Tibial artery (tissue), 4 donors: ENCODE measurements around the gene CALCOCO2.
A peak's percentile ranks its signal among the peaks of the same experiment; 100 is the strongest.

Experiments used
- DNase-seq, 2 donors: peaks; one replicate each; pipeline ENCODE4 v3.0.0-alpha.2; 2019
- H3K27ac ChIP-seq, 2 donors: fragments of 200-600 bp; sonication (generic) in 1 of 2; 1 replicate in 1 of 2; 2 replicates in 1 of 2; pipeline ENCODE4 v1.5.1; 2018 to 2019; ENCODE audit warnings: mild to moderate bottlenecking in 1 of 2
- H3K27me3 ChIP-seq, 2 donors: fragments of 200-600 bp; sonication (generic) in 1 of 2; one replicate each; pipeline versions ENCODE4 v1.5.1 to v1.6.0; 2016 to 2019
- H3K36me3 ChIP-seq, 3 donors: fragments of 200-600 bp; sonication (generic) in 2 of 3; one replicate each; pipeline ENCODE4 v1.5.1; 2016 to 2019; ENCODE audit warnings: mild to moderate bottlenecking in 2 of 3
- H3K4me1 ChIP-seq, 4 donors: fragments of 200-600 bp; sonication (generic) in 2 of 4; 1 replicate in 3 of 4; 2 replicates in 1 of 4; pipeline ENCODE4 v1.5.1; 2016 to 2019
- H3K4me3 ChIP-seq, 2 donors: fragments of 200-600 bp; sonication (generic) in 1 of 2; 1 replicate in 1 of 2; 2 replicates in 1 of 2; pipeline ENCODE4 v1.5.1; 2018 to 2019; ENCODE audit warnings: mild to moderate bottlenecking in 2 of 2
- H3K9me3 ChIP-seq, 3 donors: fragments of 200-600 bp; sonication (generic) in 1 of 3; one replicate each; pipeline ENCODE4 v1.5.1; 2016 to 2019
- CTCF ChIP-seq, 2 experiments: fragments of 200-600 bp in 1 of 2; fragments of 450-650 bp in 1 of 2; IDR thresholded peaks; one replicate each; pipeline ENCODE4 v1.5.1; 2017 to 2019; ENCODE audit warnings: antibody characterized with exemption in 2 of 2, mild to moderate bottlenecking in 1 of 2, moderate library complexity in 1 of 2
- intact Hi-C: fragments of 100-400 bp; cut with DNase I; formaldehyde crosslinking; loops from one replicate; pipeline ENCODE4 v1.15.0; 2023; ENCODE audit warnings: low total_unique reads

Gene CALCOCO2

GRCh38 chr17:48878920-48879898 lies 48.4 kb downstream of the CALCOCO2 start:
- intact Hi-C loops = loop anchor here (2.0 kb wide), 1 partner anchor 64 kb away; no protein-coding TSS in a partner anchor
- TF ChIP-seq CTCF (IDR thresholded peaks at IDR 0.05) = peak; percentile 94 to 96
- Histone ChIP-seq H3K4me3 (no peak overlapping the region), H3K9me3 (no peaks in the 10 kb centered on the region), H3K36me3 (no peaks in the 10 kb centered on the region), H3K27me3 (peaks cover 0 to 6% of the 10 kb centered on the region in 2 donors), H3K4me1 (no peaks in the 10 kb centered on the region), H3K27ac (no peak overlapping the region)
- peak in 1 of 2 donors; percentile 39 for DNase-seq

- intact Hi-C loops = loop anchor here (5.0 to 10.0 kb wide), 2 partner anchors 157 to 205 kb away; partner anchors contain the start of genes HOXB13, PRAC1 and PRAC2
- H3K4me1 ChIP-seq = peaks cover 0 to 5% (median 1%) of the 10 kb centered on the region in 4 donors
Measured at GRCh38 chr17:48882272-48882671, 51.4 kb downstream of the CALCOCO2 start.

GRCh38 chr17:48883171-48883570 lies 52.3 kb downstream of the CALCOCO2 start:
- TF ChIP-seq CTCF (IDR thresholded peaks at IDR 0.05) = no peak
- peaks cover 0 to 5% (median 1%) of the 10 kb centered on the region in 4 donors for H3K4me1 ChIP-seq
- DNase-seq = no peak
- intact Hi-C loops = loop anchor here (5.0 to 10.0 kb wide), 2 partner anchors 158 to 206 kb away; partner anchors contain the start of genes HOXB13, PRAC1 and PRAC2
- H3K9me3 ChIP-seq = no peaks in the 10 kb centered on the region
- no peak overlapping the region for H3K4me3 ChIP-seq
- no peaks in the 10 kb centered on the region for H3K36me3 ChIP-seq
- H3K27ac ChIP-seq = no peak overlapping the region
- peaks cover 0 to 2% of the 10 kb centered on the region in 2 donors for H3K27me3 ChIP-seq

More at GRCh38 chr17:48882272-48882671, 51.4 kb downstream of the CALCOCO2 start:
- Histone ChIP-seq H3K36me3 (no peaks in the 10 kb centered on the region), H3K4me3 (no peak overlapping the region), H3K27me3 (peaks cover 0 to 6% of the 10 kb centered on the region in 2 donors), H3K9me3 (no peaks in the 10 kb centered on the region), H3K27ac (no peak overlapping the region)
- no peak for TF ChIP-seq CTCF (IDR thresholded peaks at IDR 0.05)
- DNase-seq = no peak

GRCh38 chr17:48890086-48890485 lies 59.3 kb downstream of the CALCOCO2 start:
- intact Hi-C loops = no loop called here
- H3K4me1 ChIP-seq = peaks cover 0 to 19% (median 10%) of the 10 kb centered on the region in 4 donors
- TF ChIP-seq CTCF (IDR thresholded peaks at IDR 0.05) = no peak
- no peak overlapping the region for H3K27ac ChIP-seq
- H3K9me3 ChIP-seq = no peaks in the 10 kb centered on the region
- H3K27me3 ChIP-seq = no peaks in the 10 kb centered on the region
- DNase-seq = no peak
- peaks cover 0 to 7% (median 2%) of the 10 kb centered on the region in 3 donors for H3K36me3 ChIP-seq
- no peak overlapping the region for H3K4me3 ChIP-seq

DNA sequence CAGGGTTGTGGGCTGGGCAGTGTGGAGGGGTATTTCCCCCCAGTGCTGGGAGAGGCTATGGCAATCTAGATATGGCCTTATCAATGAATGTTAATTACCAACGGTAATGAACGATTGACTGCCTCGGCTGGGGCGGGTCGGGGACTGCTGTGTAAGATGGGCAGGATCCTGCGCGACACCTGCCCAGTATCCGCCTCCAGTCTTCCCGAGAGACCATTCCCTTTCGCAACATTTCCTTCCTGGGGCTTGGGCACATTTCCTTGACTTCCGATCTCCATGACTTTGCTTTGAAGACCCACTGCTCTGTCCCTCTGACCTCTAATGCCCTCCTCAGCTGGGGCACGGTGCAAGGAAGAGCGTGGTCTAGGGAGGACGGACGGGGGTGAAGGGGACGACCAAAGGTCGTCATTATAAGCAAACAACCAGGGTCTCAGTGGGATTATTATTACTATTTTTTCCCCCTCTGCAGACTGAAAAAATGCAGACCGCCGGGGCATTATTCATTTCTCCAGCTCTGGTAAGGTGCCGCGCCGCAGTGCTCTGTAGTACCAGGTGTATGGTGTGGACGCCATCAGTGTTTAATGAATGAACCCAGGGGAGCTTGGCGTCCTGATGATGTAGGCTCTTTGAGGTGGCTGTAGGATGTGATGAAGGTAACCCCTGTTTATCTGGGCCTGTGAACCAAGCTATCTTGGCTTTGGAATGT lies 62.3 kb downstream of the CALCOCO2 start:
- H3K4me3 ChIP-seq = peak overlapping the region; percentile 64 to 69
- no peaks in the 10 kb centered on the region for H3K9me3 ChIP-seq
- no peak for TF ChIP-seq CTCF (IDR thresholded peaks at IDR 0.05)
- intact Hi-C loops = no loop called here
- peak overlapping the region; percentile 55 to 62 for H3K27ac ChIP-seq
- no peaks in the 10 kb centered on the region for H3K27me3 ChIP-seq
- H3K36me3 ChIP-seq = peaks cover 4 to 32% (median 13%) of the 10 kb centered on the region in 3 donors
- H3K4me1 ChIP-seq = peaks cover 0 to 18% (median 10%) of the 10 kb centered on the region in 4 donors
- DNase-seq = no peak
